Measurements from ENCODE around the gene PRKCZ.
"Not testable (repeated sequence)": the region's sequence is repeated elsewhere in the genome, so short reads cannot be mapped to it uniquely, and the experiment has no call there.

PRKCZ gene

GRCh38 chr1:2102753-2103152, 52.5 kb downstream of the PRKCZ start:
- DNase-seq (ENCODE audit: low read depth) = no peak

GRCh38 chr1:2103266-2103900, 53.2 kb downstream of the PRKCZ start:
- no peak for DNase-seq (ENCODE audit: low read depth)

- no peak for DNase-seq (ENCODE audit: low read depth)
These were observed 53.8 kb downstream of the PRKCZ start for GRCh38 chr1:2103901-2104590.

- DNase-seq (ENCODE audit: low read depth) = no peak
These were observed 54.6 kb downstream of the PRKCZ start for GRCh38 chr1:2104621-2105427.

- DNase-seq (ENCODE audit: low read depth) = no peak
These were observed 55.7 kb downstream of the PRKCZ start for GRCh38 chr1:2105781-2106524.

- DNase-seq (ENCODE audit: low read depth) = no peak
These were observed 56.6 kb downstream of the PRKCZ start for GRCh38 chr1:2106659-2107405.

GRCh38 chr1:2107586-2108212, 57.5 kb downstream of the PRKCZ start:
- DNase-seq (ENCODE audit: low read depth) = no peak

- DNase-seq (ENCODE audit: low read depth) = no peak
These were observed 58.1 kb downstream of the PRKCZ start for GRCh38 chr1:2108213-2108876.

GRCh38 chr1:2108877-2109580, 58.8 kb downstream of the PRKCZ start:
- DNase-seq (ENCODE audit: low read depth) = no peak

- no peak for DNase-seq (ENCODE audit: low read depth)
These were observed 59.4 kb downstream of the PRKCZ start for GRCh38 chr1:2109581-2110021.

- DNase-seq (ENCODE audit: low read depth) = no peak
These were observed 60.1 kb downstream of the PRKCZ start for GRCh38 chr1:2110191-2110737.

GRCh38 chr1:2110738-2111673, 60.8 kb downstream of the PRKCZ start:
- DNase-seq (ENCODE audit: low read depth) = no peak

GRCh38 chr1:2111674-2112035, 61.4 kb downstream of the PRKCZ start:
- no peak for DNase-seq (ENCODE audit: low read depth)

- no peak for DNase-seq (ENCODE audit: low read depth)
These were observed 62.1 kb downstream of the PRKCZ start for GRCh38 chr1:2112280-2112701.

GRCh38 chr1:2113620-2114135, 63.5 kb downstream of the PRKCZ start:
- DNase-seq (ENCODE audit: low read depth) = no peak

- DNase-seq (ENCODE audit: low read depth) = not testable (repeated sequence)
These were observed 64.4 kb downstream of the PRKCZ start for GRCh38 chr1:2114635-2115007.

GRCh38 chr1:2115008-2115641, 64.9 kb downstream of the PRKCZ start:
- DNase-seq (ENCODE audit: low read depth) = no peak
